Activated CD4-positive, alpha-beta T cell treated with anti-CD3 and anti-CD28 coated beads, Interleukin-2, amount 10 ng/mL, durations not matched to agents 7 days and 5 days (primary cell): Measurements from ENCODE around the gene IMP3. TPM values are rescaled to one million over a fixed set of nuclear protein-coding genes. Genes with fewer than 3 reads are reported as not detected.

Experiments used
- CTCF ChIA-PET: fragments of 350-600 bp; sonication (Branson Sonifier 250); formaldehyde crosslinking; loops from one replicate; lab custom pipeline; 2021; ENCODE audit warnings: antibody characterized with exemption; lab: Charles Lee
- POLR2A ChIA-PET: fragments of 350-600 bp; sonication (Branson Sonifier 250); formaldehyde crosslinking; loops from one replicate; lab custom pipeline; 2021; ENCODE audit warnings: antibody characterized with exemption; lab: Charles Lee
- DNase-seq: peaks from one replicate; pipeline ENCODE4 v3.0.0-alpha.2; 2020
- H3K27ac Mint-ChIP-seq: one replicate; pipeline ENCODE4 v1.8.0; 2021; ENCODE audit warnings: mild to moderate bottlenecking, moderate library complexity, mixed read lengths
- H3K27me3 Mint-ChIP-seq: one replicate; pipeline ENCODE4 v1.8.0; 2021; ENCODE audit warnings: mixed read lengths
- H3K36me3 Mint-ChIP-seq: one replicate; pipeline ENCODE4 v1.8.0; 2021; ENCODE audit warnings: low read depth, mixed read lengths
- H3K4me1 Mint-ChIP-seq: one replicate; pipeline ENCODE4 v1.8.0; 2021; ENCODE audit warnings: mixed read lengths
- H3K4me3 Mint-ChIP-seq: one replicate; pipeline ENCODE4 v1.8.0; 2021; ENCODE audit warnings: mild to moderate bottlenecking, moderate library complexity, mixed read lengths
- H3K9me3 Mint-ChIP-seq: one replicate; pipeline ENCODE4 v1.8.0; 2021; ENCODE audit warnings: mixed read lengths
- total RNA-seq, 2 experiments: library from RNA; stranded (reverse); gene quantifications; one replicate each; pipeline ENCODE4 v1.2.3, GENCODE V29; 2021

IMP3 gene
- total RNA-seq, 2 experiments from 2014 or later, result 79.1 to 81.4 TPM

DNA sequence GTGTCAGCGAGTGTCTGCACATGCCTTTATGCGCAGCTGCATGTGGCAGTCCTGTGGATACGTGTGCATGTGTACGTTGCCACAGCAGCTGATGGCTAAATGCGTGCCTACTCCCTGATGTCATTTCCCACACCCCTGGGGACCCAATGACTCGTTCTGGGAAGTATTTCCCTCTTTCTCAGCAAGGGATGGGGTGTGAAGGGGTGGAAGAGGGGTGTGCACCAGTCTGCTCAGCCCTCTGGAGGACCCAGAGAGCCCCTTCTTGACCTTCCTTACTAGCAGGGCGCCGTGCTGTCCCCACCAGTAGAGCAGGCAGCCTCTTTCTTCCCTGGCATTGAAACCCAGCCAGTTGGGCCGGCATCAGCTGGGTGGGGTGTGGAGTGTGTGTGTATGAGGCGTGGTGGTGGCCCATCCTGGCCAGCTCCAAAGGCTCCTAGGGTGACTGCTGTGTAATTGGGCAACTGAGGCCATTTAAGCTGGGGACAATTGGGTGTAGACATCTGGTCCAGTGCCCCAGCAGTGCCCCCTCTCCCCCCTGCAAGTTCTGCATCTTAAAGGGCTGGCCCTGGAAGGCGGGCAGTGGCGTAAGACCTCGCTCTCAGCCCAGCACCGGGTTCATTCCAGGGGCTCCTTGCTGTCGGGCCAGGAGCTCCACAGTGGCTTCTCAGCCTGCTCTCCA lies 26.9 kb upstream of the IMP3 start:
- no peaks in the 10 kb centered on the region for H3K36me3 Mint-ChIP-seq
- H3K27ac Mint-ChIP-seq, result no peak overlapping the region
- POLR2A ChIA-PET, result no interaction called here
- H3K4me1 Mint-ChIP-seq, result peaks cover 4% of the 10 kb centered on the region
- no peak overlapping the region for H3K4me3 Mint-ChIP-seq
- no peaks in the 10 kb centered on the region for H3K9me3 Mint-ChIP-seq
- CTCF ChIA-PET, result no interaction called here
- H3K27me3 Mint-ChIP-seq, result no peaks in the 10 kb centered on the region
- no peak for DNase-seq

DNA sequence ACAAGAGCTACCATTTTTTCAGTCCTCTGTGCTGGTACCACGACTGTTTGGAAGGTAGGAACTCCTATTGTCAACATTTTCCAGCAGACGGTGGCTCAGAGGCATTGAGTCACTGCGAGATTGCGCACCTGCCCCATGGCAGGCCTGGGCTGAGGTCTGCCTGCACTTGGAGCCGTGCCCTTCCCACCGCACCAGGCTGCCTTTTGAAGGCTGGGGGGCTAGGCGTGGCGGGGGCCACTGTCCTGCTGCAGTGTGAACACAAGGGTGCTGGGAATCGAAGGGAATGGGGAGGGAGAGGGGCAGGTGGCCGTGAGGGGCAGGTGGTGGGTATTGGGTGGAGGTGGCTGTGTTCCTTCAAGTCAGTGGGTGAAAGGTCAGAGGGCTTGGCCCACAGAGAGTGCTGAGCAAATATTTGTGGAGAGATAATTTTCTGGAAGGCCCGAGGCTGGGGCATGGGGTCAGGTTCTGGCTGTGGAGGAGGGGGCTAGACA lies 24.0 kb upstream of the IMP3 start:
- POLR2A ChIA-PET, result no interaction called here
- no peak overlapping the region for H3K4me3 Mint-ChIP-seq

GRCh38 chr15:75662823-75663519 lies 22.9 kb upstream of the IMP3 start:
- Mint-ChIP-seq H3K27me3 (no peaks in the 10 kb centered on the region), H3K4me3 (no peak overlapping the region), H3K27ac (no peak overlapping the region), H3K36me3 (no peaks in the 10 kb centered on the region), H3K9me3 (no peaks in the 10 kb centered on the region), H3K4me1 (peaks cover 4% of the 10 kb centered on the region)
- DNase-seq, result no peak
- POLR2A ChIA-PET, result no interaction called here
- CTCF ChIA-PET, result interaction anchor here (1.2 kb wide), 1 partner anchor 8 kb away, joined by 3 read pairs; no protein-coding TSS in a partner anchor

More for the DNA sequence above, 24.0 kb upstream of the IMP3 start:
- H3K4me1 Mint-ChIP-seq, result peaks cover 4% of the 10 kb centered on the region
- DNase-seq, result no peak
- no peaks in the 10 kb centered on the region for H3K36me3 Mint-ChIP-seq
- no peaks in the 10 kb centered on the region for H3K9me3 Mint-ChIP-seq
- H3K27me3 Mint-ChIP-seq, result no peaks in the 10 kb centered on the region
- CTCF ChIA-PET, result interaction anchor here (0.8 kb wide), 1 partner anchor 331 kb away, joined by 3 read pairs; no protein-coding TSS in a partner anchor
- H3K27ac Mint-ChIP-seq, result no peak overlapping the region

- Mint-ChIP-seq H3K36me3 (no peaks in the 10 kb centered on the region), H3K9me3 (no peaks in the 10 kb centered on the region), H3K4me1 (peaks cover 4% of the 10 kb centered on the region), H3K4me3 (no peak overlapping the region), H3K27me3 (no peaks in the 10 kb centered on the region), H3K27ac (no peak overlapping the region)
- ChIA-PET CTCF (interaction anchor here (0.8 to 1.8 kb wide), 3 partner anchors 10 to 25 kb away, joined by 3 to 5 read pairs (median 3); no protein-coding TSS in a partner anchor), POLR2A (interaction anchor here (0.6 kb wide), 1 partner anchor 135 kb away, joined by 3 read pairs; no protein-coding TSS in a partner anchor)
- DNase-seq, result no peak
Observed at GRCh38 chr15:75661756-75662140, 21.7 kb upstream of the IMP3 start.

DNA sequence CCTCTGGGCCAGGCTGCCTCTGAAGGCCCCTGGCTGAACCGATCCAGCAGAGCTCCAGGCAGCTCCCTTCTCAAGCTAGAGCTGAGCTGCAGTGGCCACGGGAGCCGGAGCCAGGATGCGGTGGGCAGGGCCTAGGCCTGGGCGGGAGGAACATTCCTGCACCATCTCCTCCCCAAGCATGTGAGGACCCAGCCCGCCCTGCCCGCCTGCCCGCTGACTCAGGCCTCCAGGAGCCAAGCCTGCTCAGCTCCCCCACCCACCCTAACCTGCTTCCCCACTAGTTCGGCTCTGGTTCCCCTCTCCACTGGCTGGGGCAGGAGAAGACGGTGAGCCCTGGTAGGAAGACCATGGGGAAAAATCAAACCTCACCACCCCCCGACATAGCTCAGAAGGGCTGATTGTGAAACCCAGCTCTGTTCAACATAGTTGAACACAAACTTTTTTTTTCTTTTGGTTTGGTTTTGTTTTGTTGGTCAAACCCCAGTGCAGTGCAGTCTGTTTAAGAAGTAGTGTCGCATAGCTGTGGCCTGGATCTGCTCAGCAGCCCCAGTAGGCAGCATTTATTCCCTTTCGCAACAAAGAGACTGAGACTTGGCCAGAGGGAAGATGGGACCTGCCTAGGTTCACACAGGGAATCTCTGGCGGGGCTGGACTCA lies 21.2 kb upstream of the IMP3 start:
- Mint-ChIP-seq H3K36me3 (no peaks in the 10 kb centered on the region), H3K4me1 (peaks cover 4% of the 10 kb centered on the region), H3K9me3 (no peaks in the 10 kb centered on the region), H3K27ac (no peak overlapping the region), H3K27me3 (no peaks in the 10 kb centered on the region), H3K4me3 (no peak overlapping the region)
- ChIA-PET CTCF (interaction anchor here (0.8 to 1.8 kb wide), 2 partner anchors 21 to 25 kb away, joined by 3 to 5 read pairs; no protein-coding TSS in a partner anchor), POLR2A (no interaction called here)
- DNase-seq, result no peak

DNA sequence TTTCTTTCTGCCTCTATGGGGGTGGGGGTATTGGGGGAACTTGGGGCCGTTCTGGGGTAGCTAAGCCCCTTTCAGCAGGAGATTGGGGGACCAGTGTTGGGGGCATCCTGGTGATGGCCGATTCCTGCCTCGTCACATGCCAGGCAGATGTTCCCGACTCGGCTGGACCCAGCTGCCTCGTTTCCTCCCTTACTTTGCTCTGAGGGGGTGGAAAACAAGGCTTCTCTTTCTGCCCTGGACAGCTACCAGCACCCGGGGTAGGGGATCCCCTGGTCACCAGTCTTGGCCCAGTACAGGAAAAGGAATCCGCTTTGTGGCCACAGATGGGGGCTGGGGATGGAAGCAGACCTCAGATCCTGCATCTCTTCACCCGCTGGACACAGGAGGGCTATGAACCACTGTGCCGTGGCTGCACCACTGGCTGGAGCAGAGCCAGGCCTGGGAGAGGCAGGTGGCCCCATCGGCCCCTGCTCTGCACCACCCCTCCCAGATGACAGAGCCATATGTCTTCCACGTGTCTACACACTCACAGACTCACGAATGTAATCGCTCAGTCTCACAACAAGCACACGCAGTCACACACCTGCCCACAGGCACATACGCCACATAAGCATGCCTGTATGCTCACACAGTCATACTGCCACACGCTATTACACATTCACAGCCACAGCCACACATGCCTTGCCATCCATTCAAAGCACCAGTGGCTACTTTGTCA lies 20.1 kb upstream of the IMP3 start:
- no peak for DNase-seq
- POLR2A ChIA-PET, result no interaction called here
- H3K4me1 Mint-ChIP-seq, result no peaks in the 10 kb centered on the region

GRCh38 chr15:75659141-75659771 lies 19.2 kb upstream of the IMP3 start:
- no peak for DNase-seq
- POLR2A ChIA-PET, result no interaction called here
- Mint-ChIP-seq H3K27ac (no peak overlapping the region), H3K4me1 (no peaks in the 10 kb centered on the region), H3K36me3 (no peaks in the 10 kb centered on the region), H3K4me3 (no peak overlapping the region), H3K27me3 (no peaks in the 10 kb centered on the region), H3K9me3 (no peaks in the 10 kb centered on the region)
- CTCF ChIA-PET, result no interaction called here

More for the DNA sequence above, 20.1 kb upstream of the IMP3 start:
- H3K9me3 Mint-ChIP-seq, result no peaks in the 10 kb centered on the region
- no peak overlapping the region for H3K4me3 Mint-ChIP-seq
- H3K36me3 Mint-ChIP-seq, result no peaks in the 10 kb centered on the region
- H3K27ac Mint-ChIP-seq, result no peak overlapping the region
- CTCF ChIA-PET, result interaction anchor here (1.8 kb wide), 1 partner anchor 22 kb away, joined by 5 read pairs; no protein-coding TSS in a partner anchor
- no peaks in the 10 kb centered on the region for H3K27me3 Mint-ChIP-seq

DNA sequence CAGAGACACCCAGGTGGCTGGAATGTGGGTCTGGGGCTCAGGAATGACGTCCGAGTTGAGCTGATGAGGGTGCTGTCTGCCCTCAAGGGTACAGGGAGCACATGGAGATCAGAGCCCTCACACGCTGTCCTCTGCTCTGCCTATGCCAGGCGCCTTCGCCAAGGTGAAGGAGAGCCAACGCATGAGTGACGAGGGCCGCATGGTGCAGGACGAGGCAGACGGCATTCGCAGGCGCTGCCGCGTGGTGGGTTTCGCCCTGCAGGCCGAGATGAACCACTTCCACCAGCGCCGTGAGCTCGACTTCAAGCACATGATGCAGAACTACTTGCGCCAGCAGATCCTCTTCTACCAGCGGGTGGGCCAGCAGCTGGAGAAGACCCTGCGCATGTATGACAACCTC lies 16.8 kb upstream of the IMP3 start:
- Mint-ChIP-seq H3K27ac (no peak overlapping the region), H3K27me3 (no peaks in the 10 kb centered on the region), H3K36me3 (no peaks in the 10 kb centered on the region), H3K4me3 (no peak overlapping the region), H3K4me1 (peaks cover 3% of the 10 kb centered on the region), H3K9me3 (no peaks in the 10 kb centered on the region)
- CTCF ChIA-PET, result no interaction called here
- POLR2A ChIA-PET, result no interaction called here
- no peak for DNase-seq

- CTCF ChIA-PET, result no interaction called here
- no peaks in the 10 kb centered on the region for H3K27me3 Mint-ChIP-seq
Observed at GRCh38 chr15:75656331-75656730, 16.3 kb upstream of the IMP3 start.

DNA sequence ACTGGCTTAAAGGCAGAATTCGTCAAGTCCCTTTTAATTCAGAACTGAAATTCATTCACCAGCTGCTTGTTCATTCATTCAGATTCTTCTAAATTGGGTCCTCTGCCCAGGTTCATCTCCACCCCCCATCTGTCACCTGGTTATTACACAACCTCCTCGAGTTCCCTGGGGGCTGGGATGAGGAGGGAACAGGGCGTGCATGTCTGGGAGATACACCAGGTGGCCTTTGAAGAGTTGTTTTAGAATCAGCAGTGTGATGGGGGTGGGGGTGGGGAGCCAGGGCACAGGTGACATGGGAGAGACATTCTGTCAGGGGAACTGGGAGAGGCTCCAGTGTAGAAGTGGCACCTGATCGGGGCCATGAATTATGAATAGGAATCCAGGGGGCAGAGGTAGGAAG lies 15.9 kb upstream of the IMP3 start:
- ChIA-PET CTCF (no interaction called here), POLR2A (no interaction called here)
- peaks cover 12% of the 10 kb centered on the region for H3K4me1 Mint-ChIP-seq
- no peak overlapping the region for H3K4me3 Mint-ChIP-seq
- H3K27ac Mint-ChIP-seq, result no peak overlapping the region
- no peaks in the 10 kb centered on the region for H3K36me3 Mint-ChIP-seq
- no peaks in the 10 kb centered on the region for H3K27me3 Mint-ChIP-seq
- DNase-seq, result no peak
- H3K9me3 Mint-ChIP-seq, result no peaks in the 10 kb centered on the region

More at GRCh38 chr15:75656331-75656730, 16.3 kb upstream of the IMP3 start:
- Mint-ChIP-seq H3K9me3 (no peaks in the 10 kb centered on the region), H3K4me3 (no peak overlapping the region), H3K27ac (no peak overlapping the region), H3K4me1 (peaks cover 8% of the 10 kb centered on the region), H3K36me3 (no peaks in the 10 kb centered on the region)
- DNase-seq, result no peak
- POLR2A ChIA-PET, result no interaction called here

DNA sequence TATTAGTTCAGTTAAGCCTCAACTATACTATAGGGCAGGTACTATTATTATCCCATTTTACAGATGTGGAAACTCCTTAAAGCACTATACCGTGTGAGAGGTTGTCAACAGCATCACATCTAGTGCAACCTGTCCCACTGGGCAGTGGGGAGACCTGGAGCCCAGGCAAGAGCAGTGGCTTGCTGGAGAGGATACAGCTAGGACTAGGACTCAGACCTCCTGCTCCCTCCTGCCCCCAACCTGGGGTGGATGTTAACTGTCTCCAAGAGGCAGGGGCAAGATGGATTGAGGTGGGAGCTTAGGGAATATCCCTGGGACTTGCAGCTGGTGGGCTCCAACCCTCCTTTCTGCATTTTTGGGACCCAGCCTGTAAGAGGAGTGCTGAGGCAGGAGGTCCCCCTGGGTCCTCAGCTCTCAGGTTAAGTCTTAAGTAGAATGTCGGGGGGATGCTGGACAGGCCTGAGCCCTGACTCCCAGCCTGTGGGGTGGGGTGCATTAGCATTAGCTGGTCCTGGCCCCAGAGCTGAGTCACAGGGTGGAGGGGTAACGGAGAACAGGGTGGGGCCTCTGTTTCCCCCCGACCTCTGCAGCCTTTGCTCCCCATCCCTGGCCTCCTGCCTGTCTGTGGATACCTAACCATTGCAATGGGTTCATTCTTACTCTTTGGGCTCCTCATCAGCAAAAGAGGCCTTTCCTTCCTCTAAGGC lies 14.3 kb upstream of the IMP3 start:
- ChIA-PET CTCF (interaction anchor here (0.8 kb wide), 1 partner anchor 274 kb away, joined by 3 read pairs; no protein-coding TSS in a partner anchor), POLR2A (no interaction called here)
- no peak for DNase-seq
- H3K27me3 Mint-ChIP-seq, result no peaks in the 10 kb centered on the region
- H3K4me3 Mint-ChIP-seq, result no peak overlapping the region
- H3K9me3 Mint-ChIP-seq, result no peaks in the 10 kb centered on the region
- H3K4me1 Mint-ChIP-seq, result peaks cover 16% of the 10 kb centered on the region
- no peaks in the 10 kb centered on the region for H3K36me3 Mint-ChIP-seq
- H3K27ac Mint-ChIP-seq, result no peak overlapping the region
